HepG2 (cell line): ENCODE measurements around the gene TLL2. TPM values are rescaled to one million over a fixed set of nuclear protein-coding genes. Genes with fewer than 3 reads are reported as not detected.

Experiments used
- ATAC-seq: fragments of 200-7000 bp; cut with Tn5 transposase; 3 replicates; pipeline ENCODE4 v1.9.1; 2020; ENCODE audit warnings: mild to moderate bottlenecking, moderate library complexity
- BruUV-seq: library from RNA; stranded (reverse); fragments of 400-500 nt; replicated peaks from 2 replicates; lab custom pipeline; 2021; lab: Mats Ljungman, UMichigan
- CTCF ChIA-PET: fragments of 300-600 bp; formaldehyde crosslinking; extraction: SDS; loops from one replicate; lab custom pipeline; 2021; ENCODE audit warnings: low total read pairs, inconsistent platforms, low intra/inter-chr PET ratio; lab: Yijun Ruan, JAX
- POLR2A ChIA-PET: fragments of 350-600 bp; sonication (Branson Sonifier 250); formaldehyde crosslinking; loops from one replicate; lab custom pipeline; 2020; ENCODE audit warnings: antibody characterized with exemption, inconsistent platforms; lab: Yijun Ruan, JAX
- DNase-seq: peaks from one replicate; pipeline ENCODE4 v3.0.0-alpha.2; 2015; ENCODE audit warnings: low spot score
- FAIRE-seq: peaks from 3 replicates; lab custom pipeline; 2011; peaks lifted over from hg19 to GRCh38; lab: Jason Lieb, UNC
- H2AFZ ChIP-seq: one replicate; pipeline ENCODE4 v1.6.1; 2011; ENCODE audit warnings: low read length, inconsistent platforms
- H3K27ac ChIP-seq: fragments of 300-600 bp; 3 replicates; pipeline ENCODE4 v1.8.0; 2011; ENCODE audit warnings: mixed run types, mild to moderate bottlenecking, mixed read lengths, low read length, inconsistent platforms; ENCODE audit not compliant: insufficient read depth; ENCODE audit errors: extremely low read length
- H3K27me3 ChIP-seq, 2 experiments: fragments of 200-600 bp in 1 of 2; 2 replicates in 1 of 2; 3 replicates in 1 of 2; pipeline versions ENCODE4 v1.6.0 to v1.8.0; 2011; ENCODE audit warnings: low read length in 2 of 2, mild to moderate bottlenecking in 2 of 2, moderate library complexity in 2 of 2, inconsistent platforms in 1 of 2; ENCODE audit not compliant: insufficient read depth in 2 of 2, control insufficient read depth in 1 of 2
- H3K36me3 ChIP-seq, 2 experiments: fragments of 200-600 bp in 1 of 2; replicated peaks in 1 of 2; 2 replicates in 1 of 2; 3 replicates in 1 of 2; pipeline versions ENCODE4 v1.5.1 to v1.8.0; 2011; ENCODE audit warnings: low read length in 2 of 2, inconsistent platforms in 1 of 2; ENCODE audit not compliant: insufficient read depth in 2 of 2, control insufficient read depth in 1 of 2
- H3K4me1 ChIP-seq: 2 replicates; pipeline ENCODE4 v1.5.1; 2012; ENCODE audit warnings: low read length, inconsistent platforms; ENCODE audit not compliant: insufficient read depth
- H3K4me2 ChIP-seq: 2 replicates; pipeline ENCODE4 v1.6.0; 2011; ENCODE audit warnings: low read depth, low read length, inconsistent platforms
- H3K4me3 ChIP-seq, 3 experiments: fragments of 200-600 bp in 1 of 3; sonication (generic), shearing (Covaris generic) in 1 of 3; replicated peaks in 1 of 3; 2 replicates each; pipeline ENCODE4 v1.5.1; 2011 to 2016; ENCODE audit warnings: low read length in 3 of 3, inconsistent platforms in 2 of 3, low read depth in 2 of 3, mild to moderate bottlenecking in 2 of 3, control low read depth in 1 of 3, mixed read lengths in 1 of 3; ENCODE audit not compliant: insufficient read depth in 1 of 3
- H3K79me2 ChIP-seq: one replicate; pipeline ENCODE4 v1.6.1; 2011; ENCODE audit warnings: low read length, inconsistent platforms; ENCODE audit not compliant: insufficient read depth
- H3K9ac ChIP-seq: 2 replicates; pipeline ENCODE4 v1.6.0; 2011; ENCODE audit warnings: mild to moderate bottlenecking, low read depth, low read length, inconsistent platforms; ENCODE audit not compliant: insufficient read depth
- H3K9me3 ChIP-seq: 2 replicates; pipeline ENCODE4 v1.5.1; 2012; ENCODE audit warnings: mild to moderate bottlenecking, low read length
- H4K20me1 ChIP-seq: 2 replicates; pipeline ENCODE4 v1.6.0; 2011; ENCODE audit warnings: inconsistent platforms, mild to moderate bottlenecking, low read length, moderate library complexity; ENCODE audit not compliant: insufficient read depth
- CREB1 ChIP-seq, 2 experiments: fragments of 450-650 bp in 1 of 2; IDR thresholded peaks; 2 replicates each; pipeline ENCODE4 v1.6.1; 2016 to 2017; ENCODE audit warnings: control low read depth in 1 of 2, mild to moderate bottlenecking in 1 of 2, missing compliant biosample characterization in 1 of 2, missing genetic modification characterization in 1 of 2
- ELF4 ChIP-seq: sonication (generic); formaldehyde crosslinking; IDR thresholded peaks from 2 replicates; pipeline ENCODE4 v1.5.0; 2020; ENCODE audit warnings: missing genetic modification reagents, mild to moderate bottlenecking, moderate library complexity, borderline replicate concordance
- ETV5 ChIP-seq: IDR thresholded peaks from 2 replicates; pipeline ENCODE4 v1.6.1; 2018; ENCODE audit warnings: missing biosample characterization, missing genetic modification reagents, inconsistent platforms, borderline replicate concordance
- NONO ChIP-seq, 2 experiments: fragments of 450-650 bp in 1 of 2; sonication (generic) in 1 of 2; formaldehyde crosslinking in 1 of 2; IDR thresholded peaks in 1 of 2; conservative IDR thresholded peaks in 1 of 2; 2 replicates each; pipeline versions ENCODE4 v1.6.1 to v1.8.0; 2017 to 2022; ENCODE audit warnings: mild to moderate bottlenecking in 1 of 2, missing genetic modification reagents in 1 of 2, moderate library complexity in 1 of 2
- RORA ChIP-seq: sonication (generic); formaldehyde crosslinking; IDR thresholded peaks from 2 replicates; pipeline ENCODE4 v1.5.0; 2020; ENCODE audit warnings: mild to moderate bottlenecking, missing genetic modification reagents, moderate library complexity
- SMARCE1 ChIP-seq: fragments of 450-650 bp; IDR thresholded peaks from 2 replicates; pipeline ENCODE4 v1.6.1; 2017; ENCODE audit warnings: borderline replicate concordance
- TEAD2 ChIP-seq: sonication (generic); formaldehyde crosslinking; IDR thresholded peaks from 2 replicates; pipeline ENCODE4 v1.9.0; 2021; ENCODE audit warnings: missing genetic modification reagents
- TEF ChIP-seq: sonication (generic); formaldehyde crosslinking; IDR thresholded peaks from 2 replicates; pipeline ENCODE4 v1.5.0; 2020; ENCODE audit warnings: missing genetic modification reagents
- ZBTB37 ChIP-seq: sonication (generic); formaldehyde crosslinking; IDR thresholded peaks from 2 replicates; pipeline ENCODE4 v1.4.0; 2020; ENCODE audit warnings: mild to moderate bottlenecking, missing genetic modification reagents
- ZBTB49 ChIP-seq: sonication (generic); formaldehyde crosslinking; IDR thresholded peaks from 2 replicates; pipeline ENCODE4 v1.4.0; 2020; ENCODE audit warnings: missing genetic modification reagents, borderline replicate concordance
- ZNF160 ChIP-seq: sonication (generic); formaldehyde crosslinking; IDR thresholded peaks from 2 replicates; pipeline ENCODE4 v1.8.0; 2022; ENCODE audit warnings: mild to moderate bottlenecking, inconsistent platforms, missing genetic modification reagents
- ZNF367 ChIP-seq: sonication (generic); formaldehyde crosslinking; IDR thresholded peaks from 2 replicates; pipeline ENCODE4 v1.4.0; 2020; ENCODE audit warnings: missing genetic modification reagents, borderline replicate concordance
- ZNF512 ChIP-seq: sonication (generic); formaldehyde crosslinking; IDR thresholded peaks from 2 replicates; pipeline ENCODE4 v1.4.0; 2020; ENCODE audit warnings: mild to moderate bottlenecking, missing genetic modification reagents
- ZNF598 ChIP-seq: sonication (generic); formaldehyde crosslinking; IDR thresholded peaks from 2 replicates; pipeline ENCODE4 v1.5.1; 2020; ENCODE audit warnings: mild to moderate bottlenecking, missing genetic modification reagents, borderline replicate concordance
- ZNF614 ChIP-seq: IDR thresholded peaks from 2 replicates; pipeline ENCODE4 v1.6.1; 2018; ENCODE audit warnings: missing biosample characterization, missing genetic modification reagents, inconsistent platforms, borderline replicate concordance
- ZNF713 ChIP-seq: sonication (generic); formaldehyde crosslinking; IDR thresholded peaks from 2 replicates; pipeline ENCODE4 v1.4.0; 2020; ENCODE audit warnings: mild to moderate bottlenecking, missing genetic modification reagents
- WGBS: methylation state at CpG from one replicate; pipeline ENCODE4 v1.1.6; 2017; ENCODE audit warnings: low lambda C conversion rate; 5-methylcytosine and 5-hydroxymethylcytosine counted together
- in situ Hi-C: cut with HindIII; loops from 2 replicates; pipeline ENCODE4 v1.10.0; 2017; ENCODE audit warnings: low pct_unique_long_range_greater_than_20kb; ENCODE audit not compliant: extremely low pct_ligation_motif_present
- intact Hi-C: fragments of 100-400 bp; cut with micrococcal nuclease; formaldehyde crosslinking; loops from one replicate; pipeline ENCODE4 v1.10.0; 2022; ENCODE audit not compliant: unreplicated experiment
- polyA plus RNA-seq, 8 experiments: library from polyadenylated mRNA; depleted of rRNA in 3 of 8; stranded (reverse) in 7 of 8; unstranded in 1 of 8; fragments of >200 nt; fragmentation: Illumina TruSeq in 4 of 8; extraction: Trizol in 4 of 8; gene quantifications; 2 replicates each; pipeline versions ENCODE4 v1.2.1 to v1.2.3, GENCODE V29; 2011 to 2016; ENCODE audit warnings: low read depth in 4 of 8, missing spikeins in 1 of 8, mixed read lengths in 1 of 8; ENCODE audit not compliant: insufficient read depth in 1 of 8
- total RNA-seq, 5 experiments: library from RNA; depleted of rRNA; stranded (reverse); fragments of >200 nt; fragmentation: Illumina TruSeq; extraction: Trizol; gene quantifications; 2 replicates each; pipeline ENCODE4 v1.2.3, GENCODE V29; 2016; ENCODE audit warnings: low read depth in 1 of 5

The TLL2 gene
- total and polyA plus RNA-seq, 2 of the 13 experiments (the other 11 are each of a cell fraction or from before 2014, with no cell fraction given) = 0.09 TPM; not detected in 1

- Histone ChIP-seq H3K27ac (no peak overlapping the region), H3K27me3 (peaks cover 2 to 22% of the 10 kb centered on the region in 2 experiments; a peak in 3 of 5 replicates), H3K9me3 (no peaks in the 10 kb centered on the region), H3K4me3 (peak overlapping the region in 2 of 3 experiments; percentile 12 to 53; a peak in 4 of 6 replicates), H3K4me1 (peaks cover 11% of the 10 kb centered on the region), H3K79me2 (no peaks in the 10 kb centered on the region), H3K9ac (no peak overlapping the region), H3K4me2 (peak overlapping the region; percentile 67), H4K20me1 (no peaks in the 10 kb centered on the region), H3K36me3 (no peaks in the 10 kb centered on the region), H2AFZ (peak overlapping the region; percentile 52)
- ATAC-seq (peak; percentile 89), FAIRE-seq (peak; percentile 94), DNase-seq (peak; percentile 78)
- 24% methylated on average over 15 of the region's 36 CpGs for WGBS
- ChIA-PET CTCF (interaction anchor here (1.1 kb wide), 1 partner anchor 136 kb away, joined by 5 read pairs; no protein-coding TSS in a partner anchor), POLR2A (no interaction called here)
- BruUV-seq = no TSS peak
- intact Hi-C loops (loop anchor here (5.0 kb wide), 1 partner anchor 137 kb away; the partner anchor contains the start of gene TLL2), in situ Hi-C loops (no loop called here)
- TF ChIP-seq ZNF614 (CRISPR knock-in tag) = peak; percentile 77; the same call in 1 of the 2 replicates
- no peak for TF ChIP-seq ZNF160 (CRISPR knock-in tag)
- no peak for TF ChIP-seq ZNF598 (CRISPR knock-in tag)
- no peak for TF ChIP-seq TEAD2 (CRISPR knock-in tag)
- TF ChIP-seq ZBTB37 (CRISPR knock-in tag) = no peak
- TF ChIP-seq ETV5 (CRISPR knock-in tag) = 0 out of 2 replicates have a peak, but pooled peaks have one; percentile 17
- TF ChIP-seq SMARCE1 = no peak
- no peak for TF ChIP-seq ZNF713
- no peak for TF ChIP-seq ELF4
- no peak for TF ChIP-seq NONO (IDR thresholded peaks at IDR 0.05)
- peak; percentile 27; the same call in 1 of the 2 replicates for TF ChIP-seq NONO (CRISPR knock-in tag; conservative IDR thresholded peaks at IDR 0.05)
- TF ChIP-seq CREB1 (IDR thresholded peaks at IDR 0.05) = no peak
- TF ChIP-seq CREB1 (CRISPR knock-in tag; IDR thresholded peaks at IDR 0.05) = no peak
- TF ChIP-seq TEF (CRISPR knock-in tag) = no peak
- TF ChIP-seq RORA = no peak
- TF ChIP-seq ZBTB49 (CRISPR knock-in tag) = no peak
- no peak for TF ChIP-seq ZNF512
- no peak for TF ChIP-seq ZNF367 (CRISPR knock-in tag)
These were observed 138.5 kb downstream of the TLL2 start for GRCh38 chr10:96374985-96375830.
